HG02852 (cell line): Measurements from ENCODE around the gene TMEM120B.
A peak's percentile ranks its signal among the peaks of the same experiment; 100 is the strongest.

Experiments
- ATAC-seq: cut with Tn5 transposase; IDR thresholded peaks from one replicate; pipeline ENCODE4 v1.9.1; 2021; ENCODE audit warnings: mild to moderate bottlenecking, moderate library complexity; ENCODE audit not compliant: unreplicated experiment

The TMEM120B gene

GRCh38 chr12:121801595-121802484 is 89.3 kb downstream of the TMEM120B start:
- ATAC-seq, result no peak

DNA sequence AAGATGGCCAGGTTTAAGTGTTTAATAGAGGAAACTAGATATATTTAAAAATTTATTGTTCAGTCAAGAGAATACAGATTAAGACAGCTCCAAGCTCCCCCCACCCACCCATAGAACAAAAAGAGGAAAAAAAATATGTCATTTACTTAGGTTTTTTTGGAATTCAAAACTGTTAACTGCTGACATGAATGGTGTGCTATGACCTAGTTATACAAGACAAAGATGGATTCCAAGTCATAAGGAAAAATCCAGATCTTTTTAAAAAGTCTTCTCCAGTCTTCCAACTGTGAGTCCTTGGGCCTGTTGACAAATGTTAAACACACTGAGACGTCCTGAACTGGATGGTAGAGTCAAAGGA is 89.9 kb downstream of the TMEM120B start:
- ATAC-seq, result no peak

DNA sequence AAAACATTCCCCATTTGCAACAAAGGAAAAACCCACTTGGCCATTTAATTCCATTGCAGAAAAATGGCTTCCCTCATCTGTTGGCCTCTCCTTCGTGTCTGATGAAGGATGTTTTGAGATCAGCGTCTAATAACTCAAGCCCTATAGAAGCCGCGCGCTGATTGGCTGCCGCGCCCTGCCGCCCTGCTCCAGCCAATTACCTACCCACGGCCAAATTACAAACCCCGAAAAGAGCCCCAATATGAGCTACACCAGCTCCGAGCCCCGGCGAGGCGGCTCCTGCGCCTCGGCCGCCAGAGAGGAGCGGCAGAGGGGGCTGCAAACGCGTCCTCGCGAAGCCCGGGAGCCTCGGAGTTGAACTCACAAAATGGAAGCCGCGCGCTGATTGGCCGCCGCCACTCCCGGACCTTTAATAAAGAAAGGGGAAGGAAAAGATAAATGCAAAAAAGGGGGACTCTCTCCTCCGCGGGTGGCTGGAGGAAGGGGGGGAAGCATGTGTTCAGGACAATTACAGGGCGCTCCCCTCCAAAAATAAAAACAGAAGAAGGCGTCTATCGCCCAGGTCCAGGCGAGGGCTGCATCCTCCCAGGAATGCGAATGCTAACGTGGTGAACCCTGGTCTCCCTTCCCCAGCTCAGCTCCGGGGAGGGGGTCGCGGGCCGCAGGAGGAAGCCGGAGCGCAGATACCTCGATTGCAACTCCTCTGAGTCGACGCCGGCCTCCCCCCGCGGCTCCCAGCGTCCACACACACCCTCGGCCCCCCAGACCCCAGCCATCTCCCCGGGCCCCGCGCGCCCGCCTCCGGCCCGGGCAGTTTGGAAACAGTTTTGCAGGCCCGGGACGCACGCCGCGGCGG is 90.5 kb downstream of the TMEM120B start:
- ATAC-seq, result peak; percentile 33

DNA sequence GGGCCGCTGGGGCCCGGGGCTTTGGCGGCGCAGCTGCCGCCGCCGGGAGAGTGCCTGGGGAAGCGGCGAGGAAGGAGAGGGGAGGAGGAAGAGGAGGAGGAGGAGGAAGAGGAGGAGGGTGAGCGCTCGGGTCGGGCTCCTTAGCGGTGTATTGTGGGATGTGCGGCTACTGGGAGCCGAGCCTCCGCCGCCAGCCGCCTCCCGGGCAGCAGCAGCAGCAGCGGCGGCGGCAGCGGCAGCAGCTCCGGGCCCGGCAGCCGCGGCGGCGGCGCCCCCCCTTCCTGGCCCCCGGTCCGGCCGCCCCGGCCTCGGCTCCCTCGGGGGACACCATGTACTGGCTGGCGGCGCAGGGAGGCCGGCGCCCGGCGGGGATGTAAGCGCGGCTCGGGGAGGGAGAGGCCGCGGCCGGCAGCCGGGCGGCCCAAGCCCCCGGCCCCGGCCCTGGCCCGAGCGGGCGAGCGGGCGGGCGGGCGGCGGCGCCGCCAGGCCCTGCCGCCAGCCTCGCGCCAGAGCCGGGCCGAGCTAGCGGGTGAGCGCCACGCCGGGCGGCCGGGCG is 91.4 kb downstream of the TMEM120B start, which contains the start of gene SETD1B:
SETD1B (plus strand) TSS at position 149 of the 556 bp plus-strand sequence. CDS start 729 bp downstream, outside the sequence.
- no peak for ATAC-seq

DNA sequence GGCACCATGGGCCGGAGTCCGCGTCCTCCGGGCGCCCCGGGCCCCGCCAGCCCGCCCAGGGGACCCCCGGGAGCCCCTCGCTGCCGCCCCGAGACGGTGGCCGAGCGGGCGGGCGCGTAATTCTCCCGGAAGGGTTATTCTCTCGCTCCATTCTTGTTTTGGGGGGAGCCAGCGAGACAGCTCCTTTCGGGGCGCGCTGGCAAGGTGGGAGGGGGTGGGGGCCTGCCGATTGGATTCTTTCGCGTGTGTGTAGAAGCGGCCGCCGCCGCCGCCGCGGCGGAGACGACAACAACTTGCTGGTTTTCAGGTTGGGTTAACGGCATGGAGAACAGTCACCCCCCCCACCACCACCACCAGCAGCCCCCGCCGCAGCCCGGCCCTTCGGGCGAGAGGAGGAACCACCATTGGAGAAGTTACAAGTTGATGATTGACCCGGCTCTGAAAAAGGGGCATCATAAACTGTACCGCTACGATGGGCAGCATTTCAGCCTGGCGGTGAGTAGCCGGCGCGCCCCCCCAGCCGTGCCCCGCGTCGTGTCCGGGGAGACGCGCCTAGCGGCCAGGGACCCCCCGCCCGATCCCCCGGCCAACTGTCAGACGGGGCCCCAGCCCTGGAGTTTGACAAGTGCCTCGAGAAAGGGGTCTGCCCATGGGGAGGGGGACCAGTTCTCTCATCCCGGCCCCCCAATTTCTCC is 92.0 kb downstream of the TMEM120B start:
- ATAC-seq, result no peak

DNA sequence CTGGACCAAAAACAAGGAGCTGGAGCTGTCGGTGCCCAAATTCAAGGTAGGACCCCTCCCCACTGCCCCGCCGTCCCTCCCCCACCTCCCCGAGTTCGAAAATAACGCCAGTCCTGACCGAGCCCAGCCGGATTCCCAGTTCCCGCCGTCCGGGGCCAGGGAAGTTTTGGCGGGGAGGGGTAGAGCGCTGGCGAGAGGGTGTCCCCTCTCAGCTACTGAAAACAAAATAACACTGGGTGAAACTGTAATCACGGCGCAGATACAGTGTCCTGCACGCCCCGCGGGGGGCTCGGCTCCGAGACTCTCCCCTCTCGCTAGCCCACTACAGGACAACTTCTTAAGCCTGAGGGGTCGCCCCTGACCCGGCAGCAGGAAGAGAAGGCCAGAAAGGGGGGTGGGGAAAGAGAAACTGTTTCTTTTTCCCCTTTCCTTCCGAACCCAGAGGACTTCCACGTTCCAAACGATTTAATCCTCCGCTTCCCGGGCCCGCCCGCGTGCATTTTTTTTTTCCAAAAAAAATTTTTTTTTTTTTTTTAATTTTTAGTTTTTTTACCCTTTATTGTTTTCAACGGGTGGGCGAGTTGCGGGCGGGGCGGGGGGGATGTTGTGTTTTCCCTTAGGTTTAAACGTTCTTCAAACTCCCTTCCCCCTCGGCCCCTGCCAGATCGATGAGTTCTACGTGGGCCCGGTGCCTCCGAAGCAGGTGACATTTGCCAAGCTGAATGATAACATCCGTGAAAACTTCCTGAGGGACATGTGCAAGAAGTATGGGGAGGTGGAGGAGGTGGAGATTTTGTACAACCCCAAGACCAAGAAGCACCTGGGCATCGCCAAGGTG is 92.8 kb downstream of the TMEM120B start:
- ATAC-seq, result no peak

DNA sequence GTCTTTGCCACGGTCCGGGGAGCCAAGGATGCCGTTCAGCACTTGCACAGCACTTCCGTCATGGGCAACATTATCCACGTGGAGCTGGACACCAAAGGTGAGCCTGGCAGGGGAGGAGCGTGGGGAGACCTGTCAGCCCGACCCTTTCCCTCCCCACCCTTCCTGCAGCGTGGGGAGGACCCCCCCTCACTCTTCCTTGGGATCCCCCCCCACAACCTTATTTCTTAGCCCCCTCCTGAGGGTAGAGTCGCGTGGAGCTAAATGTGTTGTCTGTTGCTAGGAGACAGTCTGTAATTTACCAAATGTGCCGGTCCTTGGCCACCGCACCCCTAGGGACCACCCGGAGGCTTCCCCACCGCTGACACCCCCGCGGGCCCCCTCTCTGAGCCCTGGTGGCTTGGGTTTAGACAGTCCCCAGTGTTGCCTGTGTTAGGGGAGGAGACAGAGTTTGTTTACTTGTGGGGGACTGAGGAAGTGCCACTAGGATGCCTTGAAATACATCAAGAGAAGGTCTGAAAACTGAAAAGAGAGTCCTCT is 93.5 kb downstream of the TMEM120B start:
- ATAC-seq, result no peak

DNA sequence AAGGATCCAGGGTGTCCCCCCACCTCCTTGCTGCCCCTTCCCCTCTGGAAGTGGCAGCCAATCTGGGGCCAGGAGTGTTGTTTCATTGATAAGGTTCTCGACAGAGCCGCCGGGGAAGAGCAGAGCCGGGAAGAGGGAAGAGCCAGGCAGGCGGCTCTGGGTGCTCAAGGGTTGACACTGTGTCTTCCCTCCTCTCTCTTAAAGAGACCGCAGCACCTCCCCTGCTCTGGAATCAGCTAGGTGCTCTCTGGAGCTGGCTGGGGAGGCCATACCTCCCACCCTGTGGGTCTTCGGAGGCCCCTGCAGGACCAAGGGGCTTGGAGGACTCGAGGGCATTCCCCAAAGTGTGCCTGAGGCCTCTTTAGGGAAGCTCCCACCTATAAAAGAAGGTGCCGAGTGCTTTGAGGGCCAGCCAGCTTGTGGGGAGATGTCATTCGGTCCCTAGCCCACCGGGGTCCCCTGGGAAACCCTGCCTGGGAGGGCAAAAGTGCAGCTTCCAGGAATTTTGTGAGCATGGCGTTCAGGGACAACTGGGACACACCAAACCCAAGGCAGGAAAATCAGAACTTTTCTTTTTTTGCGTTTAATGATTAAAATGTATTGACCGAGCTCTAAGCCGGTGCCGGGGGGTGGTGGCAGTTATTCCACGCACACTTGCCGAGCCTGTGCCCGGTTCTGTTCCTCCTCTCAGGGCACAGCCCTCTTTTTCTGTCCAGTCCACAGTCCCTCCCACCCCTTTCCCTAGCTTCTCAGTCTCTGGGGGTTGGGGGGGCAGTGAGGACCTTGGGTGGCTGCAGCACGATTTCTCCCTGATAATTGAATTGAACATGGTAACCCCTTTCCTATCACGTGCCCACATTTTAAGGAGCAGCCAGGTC is 94.2 kb downstream of the TMEM120B start:
- no peak for ATAC-seq

DNA sequence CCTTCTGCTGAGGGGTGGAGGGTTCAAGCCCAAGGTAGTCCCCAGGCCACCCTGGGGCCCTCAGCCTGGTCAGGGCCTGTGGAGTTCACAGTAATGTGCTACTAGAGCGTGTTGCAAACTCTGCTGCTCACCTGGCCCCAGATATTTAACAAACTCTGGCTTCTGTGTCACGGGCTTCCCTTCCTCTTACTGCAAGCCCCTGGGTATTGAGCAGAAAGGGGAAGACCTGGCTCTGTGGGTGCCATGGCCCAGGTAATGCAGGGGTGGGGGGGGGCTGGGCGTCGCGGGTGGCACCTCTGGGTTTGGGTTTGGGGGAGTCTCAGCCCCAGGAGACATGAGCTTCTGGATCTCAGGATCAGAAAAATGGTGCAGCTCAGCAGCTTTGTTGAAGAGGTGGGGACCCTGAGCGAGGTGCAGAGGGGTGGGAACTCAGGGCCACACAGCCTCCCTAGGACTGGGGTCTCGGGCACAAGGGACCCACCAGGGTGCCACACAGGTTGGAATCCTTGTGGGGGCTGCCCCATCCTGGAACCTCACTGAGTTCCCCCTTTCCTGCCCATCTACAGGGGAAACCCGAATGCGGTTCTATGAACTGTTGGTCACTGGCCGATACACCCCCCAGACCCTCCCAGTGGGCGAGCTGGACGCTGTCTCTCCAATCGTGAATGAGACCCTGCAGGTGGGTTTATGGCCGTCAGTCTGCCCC is 95.2 kb downstream of the TMEM120B start:
- ATAC-seq, result no peak

- ATAC-seq, result no peak
These were observed 96.1 kb downstream of the TMEM120B start for GRCh38 chr12:121808623-121809022.

DNA sequence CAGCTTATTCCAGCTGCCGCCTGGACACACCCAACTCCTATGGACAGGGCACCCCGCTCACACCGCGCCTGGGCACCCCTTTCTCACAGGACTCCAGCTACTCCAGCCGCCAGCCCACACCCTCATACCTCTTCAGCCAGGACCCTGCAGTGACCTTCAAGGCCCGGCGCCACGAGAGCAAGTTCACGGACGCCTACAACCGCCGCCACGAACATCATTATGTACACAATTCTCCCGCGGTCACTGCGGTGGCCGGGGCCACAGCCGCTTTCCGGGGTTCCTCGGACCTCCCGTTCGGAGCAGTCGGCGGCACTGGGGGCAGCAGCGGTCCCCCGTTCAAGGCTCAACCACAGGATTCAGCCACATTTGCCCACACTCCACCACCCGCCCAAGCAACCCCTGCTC is 97.2 kb downstream of the TMEM120B start:
- no peak for ATAC-seq

- ATAC-seq, result no peak
These were observed 97.8 kb downstream of the TMEM120B start for GRCh38 chr12:121810234-121810817.

GRCh38 chr12:121810833-121811433 is 98.4 kb downstream of the TMEM120B start:
- no peak for ATAC-seq

- ATAC-seq, result peak; percentile 69
These were observed 99.1 kb downstream of the TMEM120B start for GRCh38 chr12:121811434-121812319.

GRCh38 chr12:121812320-121812871 is 99.8 kb downstream of the TMEM120B start:
- ATAC-seq, result peak; percentile 23
